Tracheal epithelial cell (primary cell): ENCODE measurements around the gene RNF39. TPM values are rescaled to one million over a fixed set of nuclear protein-coding genes. Genes with fewer than 3 reads are reported as not detected.

Experiments
- total RNA-seq: library from RNA; depleted of rRNA; stranded (reverse); fragments of >200 nt; gene quantifications from 2 replicates; pipeline ENCODE4 v1.2.1, GENCODE V29; 2014

RNF39 gene
- 3.0 and 4.3 TPM in 2 replicates for total RNA-seq

GRCh38 chr6:30075094-30075789, at the start of gene RNF39:
RNF39 (minus strand) TSS chr6:30075769; CDS start chr6:30075585, 184 bp downstream.

GRCh38 chr6:30113003-30113759, 37.6 kb upstream of the RNF39 start, which contains the start of gene TRIM31:
TRIM31 (minus strand) TSS chr6:30113090; CDS start chr6:30112805, 285 bp downstream.

GRCh38 chr6:30066577-30067459, 8.8 kb downstream of the RNF39 start, which contains the start of gene PPP1R11:
PPP1R11 (plus strand) TSS chr6:30067198; CDS start chr6:30067411, 213 bp downstream.

GRCh38 chr6:30061092-30061857, 14.3 kb downstream of the RNF39 start, which contains the start of gene POLR1H:
POLR1H (plus strand) TSS chr6:30061265; CDS start chr6:30061525, 260 bp downstream.

Other genes starting within 250 kb of the RNF39 start
- 11.1 and 22.0 TPM in 2 replicates for gene HLA-G, start 247.9 kb downstream of the RNF39 start, total RNA-seq
- 447 and 697 TPM in 2 replicates for gene HLA-A, start 133.2 kb downstream of the RNF39 start, total RNA-seq
- 27.2 and 36.7 TPM in 2 replicates for gene POLR1H, start 14.5 kb downstream of the RNF39 start, total RNA-seq
- 16.6 and 17.1 TPM in 2 replicates for gene PPP1R11, start 8.6 kb downstream of the RNF39 start, total RNA-seq
- 0.21 TPM in 1 of 2 replicates, not detected in the other for gene TRIM31, start 37.3 kb upstream of the RNF39 start, total RNA-seq
- gene TRIM40, start 60.4 kb upstream of the RNF39 start, total RNA-seq, result not detected in 2 replicates
- gene TRIM10, start 85.4 kb upstream of the RNF39 start, total RNA-seq, result not detected in 2 replicates
- under 0.01 TPM in 1 of 2 replicates, not detected in the other for gene TRIM15, start 87.8 kb upstream of the RNF39 start, total RNA-seq
- gene TRIM26, start 137.6 kb upstream of the RNF39 start, total RNA-seq, result 16.4 and 24.3 TPM in 2 replicates